ENCODE results near the gene BAIAP2L2.
"Not testable (repeated sequence)": the region's sequence is repeated elsewhere in the genome, so short reads cannot be mapped to it uniquely, and the experiment has no call there.

The BAIAP2L2 gene, protein sequence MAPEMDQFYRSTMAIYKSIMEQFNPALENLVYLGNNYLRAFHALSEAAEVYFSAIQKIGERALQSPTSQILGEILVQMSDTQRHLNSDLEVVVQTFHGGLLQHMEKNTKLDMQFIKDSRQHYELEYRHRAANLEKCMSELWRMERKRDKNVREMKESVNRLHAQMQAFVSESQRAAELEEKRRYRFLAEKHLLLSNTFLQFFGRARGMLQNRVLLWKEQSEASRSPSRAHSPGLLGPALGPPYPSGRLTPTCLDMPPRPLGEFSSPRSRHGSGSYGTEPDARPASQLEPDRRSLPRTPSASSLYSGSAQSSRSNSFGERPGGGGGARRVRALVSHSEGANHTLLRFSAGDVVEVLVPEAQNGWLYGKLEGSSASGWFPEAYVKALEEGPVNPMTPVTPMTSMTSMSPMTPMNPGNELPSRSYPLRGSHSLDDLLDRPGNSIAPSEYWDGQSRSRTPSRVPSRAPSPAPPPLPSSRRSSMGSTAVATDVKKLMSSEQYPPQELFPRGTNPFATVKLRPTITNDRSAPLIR

DNA sequence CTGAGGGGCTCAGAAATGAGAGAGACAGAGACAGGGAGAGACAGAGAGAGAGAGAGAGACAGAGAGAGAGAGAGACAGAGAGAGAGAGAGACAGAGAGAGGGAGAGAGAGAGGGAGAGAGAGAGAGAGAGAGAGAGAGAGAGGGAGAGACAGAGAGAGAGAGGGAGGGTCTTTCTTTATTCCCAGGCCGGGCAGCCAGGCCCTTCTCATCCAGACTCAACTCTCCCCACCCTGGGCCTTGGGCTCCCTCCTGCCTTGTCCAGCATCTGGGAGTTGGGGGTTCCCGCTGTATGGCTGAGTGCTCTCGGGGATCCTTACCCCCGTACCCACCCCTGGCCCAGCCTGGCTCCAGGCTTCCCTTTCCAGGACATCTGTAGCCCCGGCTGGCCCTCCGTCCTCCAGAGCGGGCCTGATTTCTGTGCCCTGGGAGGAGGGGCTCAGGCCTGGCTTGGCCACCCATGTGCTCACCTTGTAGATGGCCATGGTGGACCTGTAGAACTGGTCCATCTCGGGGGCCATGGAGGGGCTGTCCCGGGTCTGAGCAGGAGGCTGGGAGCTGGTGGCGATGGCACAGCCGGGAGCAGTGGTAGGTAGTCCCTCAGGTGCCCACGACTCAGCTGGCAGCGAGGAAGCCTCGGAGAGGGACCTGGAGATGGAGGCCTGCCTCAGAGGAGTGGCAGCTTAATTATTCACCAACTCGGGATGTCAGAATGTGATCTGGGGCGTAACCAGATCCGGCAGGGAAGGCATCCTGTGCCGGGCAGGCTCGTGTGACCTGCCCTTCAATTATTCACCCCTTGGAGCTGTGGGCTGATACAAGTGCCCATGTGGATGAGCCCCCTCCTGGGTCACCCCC lies at the start of gene BAIAP2L2:
Gene BAIAP2L2 (minus strand): TSS at position 677 of the 855 bp plus-strand sequence. CDS start 159 bp downstream, at position 518.
- no peaks in the 10 kb centered on the region for H3K27me3 ChIP-seq (replicated peaks; ENCODE audit: control insufficient read depth, insufficient read depth, low read length)
- no peak within 1 kb of the TSS for H3K4me3 ChIP-seq (replicated peaks; ENCODE audit: low read depth, low read length)
- H3K36me3 ChIP-seq (ENCODE audit: control insufficient read depth, insufficient read depth, low read length), result peaks cover 1% of the 10 kb centered on the region
- TF ChIP-seq, protein P1, sequence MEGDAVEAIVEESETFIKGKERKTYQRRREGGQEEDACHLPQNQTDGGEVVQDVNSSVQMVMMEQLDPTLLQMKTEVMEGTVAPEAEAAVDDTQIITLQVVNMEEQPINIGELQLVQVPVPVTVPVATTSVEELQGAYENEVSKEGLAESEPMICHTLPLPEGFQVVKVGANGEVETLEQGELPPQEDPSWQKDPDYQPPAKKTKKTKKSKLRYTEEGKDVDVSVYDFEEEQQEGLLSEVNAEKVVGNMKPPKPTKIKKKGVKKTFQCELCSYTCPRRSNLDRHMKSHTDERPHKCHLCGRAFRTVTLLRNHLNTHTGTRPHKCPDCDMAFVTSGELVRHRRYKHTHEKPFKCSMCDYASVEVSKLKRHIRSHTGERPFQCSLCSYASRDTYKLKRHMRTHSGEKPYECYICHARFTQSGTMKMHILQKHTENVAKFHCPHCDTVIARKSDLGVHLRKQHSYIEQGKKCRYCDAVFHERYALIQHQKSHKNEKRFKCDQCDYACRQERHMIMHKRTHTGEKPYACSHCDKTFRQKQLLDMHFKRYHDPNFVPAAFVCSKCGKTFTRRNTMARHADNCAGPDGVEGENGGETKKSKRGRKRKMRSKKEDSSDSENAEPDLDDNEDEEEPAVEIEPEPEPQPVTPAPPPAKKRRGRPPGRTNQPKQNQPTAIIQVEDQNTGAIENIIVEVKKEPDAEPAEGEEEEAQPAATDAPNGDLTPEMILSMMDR (IDR thresholded peaks at IDR 0.05; ENCODE audit: insufficient read depth, low read length, poor library complexity, severe bottlenecking), result no peak
- no peak for DNase-seq (ENCODE audit: extremely low read depth, insufficient read length)

DNA sequence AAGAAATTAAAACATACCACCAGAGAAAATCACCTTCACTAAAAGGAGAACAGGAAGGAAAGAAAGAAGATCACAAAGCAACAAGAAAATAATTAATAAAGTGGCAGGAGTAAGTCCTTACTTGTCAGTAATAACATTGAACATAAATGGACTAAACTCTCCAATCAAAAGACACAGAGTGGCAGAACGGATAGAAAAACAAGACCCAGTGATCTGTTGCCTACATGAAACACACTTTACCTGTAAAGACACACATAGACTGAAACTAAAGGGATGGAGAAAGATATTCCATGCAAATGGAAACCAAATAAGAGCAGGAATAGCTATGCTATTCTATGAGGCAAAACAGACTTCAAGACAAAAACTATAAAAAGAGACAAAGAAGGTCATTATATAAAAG lies 45.2 kb upstream of the BAIAP2L2 start:
- Histone ChIP-seq H3K4me3 (replicated peaks; ENCODE audit: low read depth, low read length) (no peak overlapping the region), H3K27me3 (replicated peaks; ENCODE audit: control insufficient read depth, insufficient read depth, low read length) (no peaks in the 10 kb centered on the region), H3K36me3 (ENCODE audit: control insufficient read depth, insufficient read depth, low read length) (no peaks in the 10 kb centered on the region)
- no peak for DNase-seq (ENCODE audit: extremely low read depth, insufficient read length)
- TF ChIP-seq, protein P1 (IDR thresholded peaks at IDR 0.05; ENCODE audit: insufficient read depth, low read length, poor library complexity, severe bottlenecking), result no peak

DNA sequence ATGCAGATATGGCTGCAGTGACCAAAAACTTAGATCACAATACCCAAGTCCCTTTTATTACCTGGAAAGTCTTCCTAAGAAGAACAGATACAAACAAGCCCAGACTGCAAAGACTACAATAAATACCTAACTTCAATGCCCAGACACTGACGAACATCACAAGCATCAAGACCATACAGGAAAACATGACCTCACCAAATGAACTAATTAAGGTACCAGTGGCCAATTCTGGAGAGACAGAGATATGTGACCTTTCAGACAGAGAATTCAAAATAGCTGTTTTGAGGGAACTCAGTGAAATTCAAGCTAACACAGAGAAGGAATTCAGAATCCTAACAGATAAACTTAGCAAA lies 44.1 kb upstream of the BAIAP2L2 start:
- DNase-seq (ENCODE audit: extremely low read depth, insufficient read length); H3K27me3 ChIP-seq (replicated peaks; ENCODE audit: control insufficient read depth, insufficient read depth, low read length); H3K36me3 ChIP-seq (ENCODE audit: control insufficient read depth, insufficient read depth, low read length); H3K4me3 ChIP-seq (replicated peaks; ENCODE audit: low read depth, low read length): not testable (repeated sequence)

DNA sequence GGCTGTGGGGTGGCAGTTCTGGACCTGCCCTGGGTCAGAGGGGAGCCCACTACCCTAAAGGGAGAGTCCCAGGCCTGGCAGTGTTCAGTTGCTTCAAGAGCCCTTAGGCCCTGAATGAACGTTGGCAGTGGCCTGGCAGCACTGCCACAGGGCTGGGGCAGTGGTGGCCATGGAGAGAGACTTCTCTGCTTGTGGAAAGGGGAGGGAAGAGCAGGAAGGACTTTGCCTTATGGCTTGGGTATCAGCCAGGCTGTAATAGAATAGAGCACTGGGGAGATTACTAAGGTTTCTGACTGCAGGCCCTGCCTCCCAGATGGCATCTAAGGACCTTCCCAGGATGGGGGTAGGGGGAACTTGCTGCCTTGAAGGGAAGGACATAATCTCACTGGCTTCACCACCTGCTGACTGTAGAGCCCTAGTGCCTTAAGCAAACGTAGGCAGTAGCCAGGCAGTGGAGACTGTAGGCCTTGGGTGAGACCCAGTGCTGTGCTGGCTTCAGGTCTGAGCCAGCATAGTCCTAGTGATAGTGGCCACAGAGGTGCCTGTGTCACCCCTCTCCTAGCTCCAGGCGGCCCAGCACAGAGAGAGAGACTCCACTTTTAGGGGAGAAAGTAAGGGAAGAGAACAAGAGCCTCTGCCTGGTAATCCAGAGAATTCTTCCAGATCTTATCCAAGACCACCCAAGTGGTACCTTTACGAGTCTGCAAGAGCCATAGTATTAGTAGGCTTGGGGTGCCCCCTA lies 43.5 kb upstream of the BAIAP2L2 start:
- no peak for DNase-seq (ENCODE audit: extremely low read depth, insufficient read length)
- TF ChIP-seq, protein P1 (IDR thresholded peaks at IDR 0.05; ENCODE audit: insufficient read depth, low read length, poor library complexity, severe bottlenecking), result no peak
- Histone ChIP-seq H3K4me3 (replicated peaks; ENCODE audit: low read depth, low read length) (no peak overlapping the region), H3K27me3 (replicated peaks; ENCODE audit: control insufficient read depth, insufficient read depth, low read length) (no peaks in the 10 kb centered on the region), H3K36me3 (ENCODE audit: control insufficient read depth, insufficient read depth, low read length) (no peaks in the 10 kb centered on the region)

DNA sequence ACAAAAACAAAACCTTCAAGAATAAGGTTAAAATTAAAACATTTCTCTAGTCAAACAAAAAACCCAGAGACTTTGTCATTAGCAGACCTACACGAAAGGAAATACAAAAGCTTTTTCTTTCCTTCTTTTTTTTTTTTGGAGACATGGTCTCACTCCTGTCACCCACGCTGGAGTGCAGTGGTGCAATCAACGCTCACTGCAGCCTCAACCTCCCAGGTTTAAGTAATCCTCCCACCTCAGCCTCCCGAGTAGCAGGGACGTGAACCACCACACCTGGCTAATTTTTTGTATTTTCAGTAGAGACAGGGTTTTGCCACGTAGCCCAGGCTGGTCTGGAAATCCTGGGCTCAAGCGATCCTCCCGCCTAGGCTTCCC lies 40.6 kb upstream of the BAIAP2L2 start:
- TF ChIP-seq, protein P1 (IDR thresholded peaks at IDR 0.05; ENCODE audit: insufficient read depth, low read length, poor library complexity, severe bottlenecking), result no peak
- DNase-seq (ENCODE audit: extremely low read depth, insufficient read length), result no peak
- H3K27me3 ChIP-seq (replicated peaks; ENCODE audit: control insufficient read depth, insufficient read depth, low read length), result no peaks in the 10 kb centered on the region
- H3K4me3 ChIP-seq (replicated peaks; ENCODE audit: low read depth, low read length), result no peak overlapping the region
- H3K36me3 ChIP-seq (ENCODE audit: control insufficient read depth, insufficient read depth, low read length), result no peaks in the 10 kb centered on the region
